Measurements from ENCODE around the gene RBBP5.

RBBP5 gene

DNA sequence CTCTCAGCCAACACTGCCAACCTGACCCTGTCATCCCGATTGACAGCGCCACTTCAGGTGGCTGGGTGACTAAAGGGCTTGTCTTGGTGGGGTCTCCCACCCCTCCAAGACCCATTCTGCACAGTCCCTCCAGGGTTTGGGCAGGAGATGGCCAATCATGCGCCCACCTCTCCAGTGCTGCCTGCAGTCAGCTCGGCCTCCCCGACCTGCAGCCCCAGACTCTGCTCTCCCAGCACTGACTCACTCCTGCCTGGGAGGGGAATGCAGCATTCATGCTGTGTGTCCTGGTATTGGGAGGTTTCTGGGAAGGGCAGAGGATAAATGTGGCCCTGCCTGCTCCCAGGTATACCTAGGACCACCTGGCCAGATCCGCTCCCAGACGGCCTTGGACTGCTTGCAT is 47.3 kb downstream of the RBBP5 start:
- DNase-seq (ENCODE audit: low read depth), result no peak

DNA sequence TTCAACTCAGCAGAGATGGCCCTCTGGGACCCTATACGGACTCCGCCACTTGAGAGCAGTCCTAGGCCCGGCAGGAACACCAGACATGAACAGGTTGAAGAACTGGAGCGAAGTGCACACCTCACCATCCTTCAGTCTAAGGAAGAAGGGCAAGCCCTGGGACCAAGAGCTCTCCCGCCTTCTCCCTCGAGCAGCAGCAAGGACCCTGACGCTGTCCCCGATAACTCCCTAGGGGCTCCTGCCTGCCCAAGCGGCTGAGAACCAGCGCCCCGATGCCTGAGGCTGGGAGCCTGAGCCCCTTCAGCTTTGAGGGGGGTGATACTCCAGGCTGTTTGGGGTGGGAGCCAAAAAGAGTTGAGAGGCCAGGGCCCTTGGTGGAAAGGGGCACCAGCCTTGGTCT is 47.7 kb downstream of the RBBP5 start:
- DNase-seq (ENCODE audit: low read depth), result no peak

DNA sequence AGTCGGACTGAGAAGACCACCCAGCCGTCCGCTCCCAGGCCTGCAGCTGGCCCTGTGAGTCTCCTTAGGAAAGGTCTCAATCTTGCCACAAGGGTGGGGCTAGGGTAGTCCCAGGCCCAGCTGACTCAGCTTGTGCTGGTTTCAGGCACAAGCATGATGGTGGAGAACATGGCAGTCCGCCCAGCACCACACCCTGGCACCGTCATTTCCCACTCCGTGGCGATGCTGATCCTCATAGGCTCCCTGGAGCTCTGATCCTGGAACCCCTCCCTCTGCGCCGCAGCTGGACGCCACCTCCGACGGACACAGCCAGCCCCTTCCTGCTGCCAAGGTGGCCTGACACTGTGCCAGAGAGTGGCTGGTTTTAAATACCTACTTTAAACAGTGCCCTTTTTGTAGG is 48.3 kb downstream of the RBBP5 start:
- no peak for DNase-seq (ENCODE audit: low read depth)

DNA sequence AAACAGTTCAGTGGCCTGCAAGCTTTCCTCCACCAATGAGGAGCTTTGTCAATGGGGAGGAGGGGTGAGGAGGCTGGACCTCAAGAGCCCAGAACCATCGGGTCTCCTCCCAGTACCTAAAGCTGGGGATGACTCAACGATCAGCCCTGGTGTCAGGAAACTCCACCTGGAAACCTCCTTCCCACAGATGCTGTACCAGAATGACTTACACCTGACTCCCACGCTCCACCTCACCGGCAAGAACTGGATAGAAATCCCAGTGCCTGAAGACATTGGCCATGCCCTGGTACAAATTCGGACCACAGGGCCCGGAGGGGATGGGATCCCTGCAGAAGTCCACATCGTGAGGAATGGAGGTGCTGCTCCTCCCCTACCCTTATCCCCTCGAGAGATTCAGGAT is 48.9 kb downstream of the RBBP5 start:
- DNase-seq (ENCODE audit: low read depth), result no peak

DNA sequence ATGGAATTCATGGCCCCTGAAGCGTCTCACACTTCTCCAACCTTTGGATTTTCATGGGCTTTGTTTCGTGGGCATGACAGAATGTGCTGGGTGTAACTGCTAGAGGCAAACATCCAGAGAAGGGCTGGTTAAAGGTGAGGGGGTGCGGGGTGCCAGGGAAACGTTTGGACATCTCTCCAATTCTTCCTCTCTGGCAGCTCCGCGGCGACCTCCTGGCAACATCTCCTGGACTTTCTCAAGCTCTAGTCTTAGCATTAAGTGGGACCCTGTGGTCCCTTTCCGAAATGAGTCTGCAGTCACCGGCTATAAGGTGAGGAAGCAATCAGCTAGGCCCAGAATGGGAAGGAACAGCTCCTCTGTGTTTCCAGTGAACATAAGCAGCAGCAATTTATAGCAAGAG is 49.5 kb downstream of the RBBP5 start:
- no peak for DNase-seq (ENCODE audit: low read depth)

DNA sequence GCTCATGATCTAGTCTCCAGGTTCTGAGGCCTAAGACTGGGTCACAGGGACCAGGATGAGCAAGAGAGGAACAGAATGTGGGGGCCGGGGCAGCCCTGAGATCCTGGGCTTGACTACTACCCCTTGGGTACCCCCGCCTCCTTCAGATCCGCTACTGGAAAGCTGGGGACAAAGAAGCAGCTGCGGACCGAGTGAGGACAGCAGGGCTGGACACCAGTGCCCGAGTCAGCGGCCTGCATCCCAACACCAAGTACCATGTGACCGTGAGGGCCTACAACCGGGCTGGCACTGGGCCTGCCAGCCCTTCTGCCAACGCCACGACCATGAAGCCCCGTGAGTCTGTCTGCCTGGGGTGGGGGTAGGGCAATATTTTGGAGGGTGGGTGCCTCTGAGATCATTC is 50.0 kb downstream of the RBBP5 start:
- no peak for DNase-seq (ENCODE audit: low read depth)

DNA sequence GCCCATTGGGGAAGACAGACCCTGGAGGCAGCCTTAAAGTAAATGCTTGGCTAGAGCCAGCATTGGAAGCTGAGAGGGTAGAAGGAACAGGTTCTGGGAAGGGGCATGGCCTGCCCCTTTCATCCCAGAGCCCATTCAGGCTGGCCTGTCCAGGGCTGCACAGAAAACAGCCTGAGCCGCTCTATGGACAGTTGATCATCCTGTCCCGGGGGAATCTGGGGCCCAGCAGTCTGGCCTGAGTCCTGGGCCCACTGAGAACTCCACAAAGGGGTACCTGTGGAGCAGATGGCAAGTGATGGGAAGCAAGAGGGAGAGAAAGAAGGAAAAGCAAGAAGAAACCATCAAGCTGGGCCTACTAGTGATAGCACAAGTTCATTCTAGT is 50.8 kb downstream of the RBBP5 start:
- DNase-seq (ENCODE audit: low read depth), result no peak

DNA sequence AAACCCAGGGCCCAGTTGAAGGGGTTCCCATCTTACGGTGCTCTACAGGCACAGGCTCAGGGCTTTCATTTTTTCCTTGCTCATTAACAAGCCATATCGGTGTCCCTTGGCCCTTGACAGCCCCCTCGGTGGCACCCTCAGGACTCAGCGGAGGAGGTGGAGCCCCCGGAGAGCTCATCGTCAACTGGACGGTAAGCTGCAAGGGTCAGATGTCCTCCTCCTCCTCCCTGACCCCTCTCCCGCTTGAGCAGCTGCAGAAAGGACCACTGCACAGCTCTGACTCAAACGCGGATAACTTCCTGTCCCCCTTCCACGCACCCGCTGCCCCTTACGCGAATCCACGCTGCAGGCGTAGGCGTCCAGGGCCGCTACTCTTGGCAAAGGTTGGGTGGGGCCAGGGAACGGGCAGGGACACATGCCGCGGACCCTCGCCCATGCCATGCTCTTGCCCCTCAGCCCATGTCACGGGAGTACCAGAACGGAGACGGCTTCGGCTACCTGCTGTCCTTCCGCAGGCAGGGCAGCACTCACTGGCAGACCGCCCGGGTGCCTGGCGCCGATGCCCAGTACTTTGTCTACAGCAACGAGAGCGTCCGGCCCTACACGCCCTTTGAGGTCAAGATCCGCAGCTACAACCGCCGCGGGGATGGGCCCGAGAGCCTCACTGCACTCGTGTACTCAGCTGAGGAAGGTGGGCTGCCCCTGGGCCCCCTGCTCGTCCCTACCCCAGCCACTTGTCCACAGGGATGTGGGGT is 52.2 kb downstream of the RBBP5 start:
- no peak for DNase-seq (ENCODE audit: low read depth)

DNA sequence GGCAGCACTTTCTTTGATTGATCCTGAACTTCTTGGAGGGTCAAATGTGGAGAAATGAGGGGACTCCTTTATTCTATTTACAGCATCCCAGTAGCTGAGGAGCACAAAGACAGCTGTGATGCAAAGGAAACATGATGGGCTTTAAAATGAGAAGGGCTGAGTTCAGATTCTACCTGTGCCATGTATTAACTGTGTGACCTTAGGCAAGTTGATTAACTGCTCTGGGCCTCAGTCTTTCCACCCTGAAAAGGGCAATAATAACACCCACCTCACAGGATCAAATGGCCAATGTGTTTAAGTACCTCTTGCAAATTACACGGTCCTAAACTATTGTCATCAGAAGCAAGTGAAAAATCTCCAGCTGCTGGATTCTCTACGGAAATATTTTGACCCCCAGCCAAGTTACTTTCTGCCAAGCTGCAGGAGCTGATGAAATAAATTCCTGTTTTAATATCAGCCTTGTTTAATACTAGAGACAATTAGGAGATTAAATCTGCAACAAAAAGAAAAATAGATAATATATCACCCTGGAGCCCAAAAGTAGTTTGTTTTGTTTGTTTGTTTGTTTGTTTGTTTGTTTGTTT is 53.2 kb downstream of the RBBP5 start:
- DNase-seq (ENCODE audit: low read depth), result no peak

DNA sequence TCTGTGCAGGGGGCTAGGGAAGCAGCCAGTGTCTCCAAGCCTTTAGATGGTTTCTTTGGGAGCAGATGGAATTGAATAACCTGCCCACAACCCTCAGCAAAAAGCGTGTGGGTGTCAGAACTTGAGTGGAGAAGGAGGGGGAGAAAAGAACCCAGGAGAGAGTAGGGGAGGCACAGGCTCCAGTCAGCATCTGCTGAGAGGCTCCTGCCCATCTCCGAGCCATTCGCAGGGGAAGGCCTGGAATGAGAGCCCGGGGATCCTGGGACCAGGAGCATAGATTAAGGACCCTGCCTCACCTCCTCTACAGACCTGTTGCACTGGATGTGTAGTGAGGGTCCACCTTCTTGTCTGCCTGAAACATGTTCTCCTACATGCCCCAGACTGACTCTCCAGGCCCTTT is 53.8 kb downstream of the RBBP5 start:
- no peak for DNase-seq (ENCODE audit: low read depth)

DNA sequence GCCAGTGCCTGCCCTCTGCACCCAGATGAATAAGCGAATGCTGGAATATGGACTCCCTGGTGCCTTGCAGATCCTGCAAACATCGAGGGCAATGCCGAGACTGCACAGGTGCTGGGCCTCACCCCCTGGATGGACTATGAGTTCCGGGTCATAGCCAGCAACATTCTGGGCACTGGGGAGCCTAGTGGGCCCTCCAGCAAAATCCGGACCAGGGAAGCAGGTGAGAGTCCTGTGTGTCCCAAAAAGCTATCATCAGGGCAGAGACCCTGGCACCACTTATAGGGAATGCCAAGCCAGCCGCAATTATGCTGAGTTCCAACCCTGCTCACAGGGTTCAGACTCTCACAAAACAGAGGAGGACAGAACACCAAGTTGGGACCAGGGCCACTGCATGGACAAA is 54.7 kb downstream of the RBBP5 start:
- no peak for DNase-seq (ENCODE audit: low read depth)

DNA sequence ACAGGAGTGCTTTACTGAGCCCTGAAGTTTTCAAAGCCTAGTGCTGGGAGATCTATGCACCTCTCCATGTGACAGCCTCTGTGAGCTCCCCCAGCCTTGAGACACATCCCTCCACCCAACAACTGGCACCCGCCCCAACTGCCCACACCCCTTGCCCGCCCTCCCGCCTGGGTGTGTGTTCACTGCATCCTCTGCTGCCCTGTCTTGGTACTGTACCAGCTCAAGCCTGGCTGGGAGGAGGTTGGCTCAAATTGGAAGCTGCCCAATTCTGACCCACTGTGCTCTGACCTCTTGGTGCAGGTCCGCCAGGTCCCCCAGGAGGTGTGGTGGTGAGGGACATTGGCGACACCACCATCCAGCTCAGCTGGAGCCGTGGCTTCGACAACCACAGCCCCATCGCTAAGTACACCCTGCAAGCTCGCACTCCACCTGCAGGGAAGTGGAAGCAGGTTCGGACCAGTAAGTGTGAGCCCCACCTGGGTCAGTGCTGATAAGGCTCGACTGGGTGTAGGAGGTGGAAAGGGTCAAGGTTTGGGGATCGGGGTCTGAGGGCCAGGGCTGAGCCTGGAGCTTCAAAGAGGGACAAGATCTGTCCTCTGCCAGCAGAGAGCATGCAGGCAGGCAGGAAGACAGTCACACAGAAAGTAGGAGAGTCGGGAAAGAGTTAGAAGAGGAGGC is 55.5 kb downstream of the RBBP5 start:
- DNase-seq (ENCODE audit: low read depth), result no peak

DNA sequence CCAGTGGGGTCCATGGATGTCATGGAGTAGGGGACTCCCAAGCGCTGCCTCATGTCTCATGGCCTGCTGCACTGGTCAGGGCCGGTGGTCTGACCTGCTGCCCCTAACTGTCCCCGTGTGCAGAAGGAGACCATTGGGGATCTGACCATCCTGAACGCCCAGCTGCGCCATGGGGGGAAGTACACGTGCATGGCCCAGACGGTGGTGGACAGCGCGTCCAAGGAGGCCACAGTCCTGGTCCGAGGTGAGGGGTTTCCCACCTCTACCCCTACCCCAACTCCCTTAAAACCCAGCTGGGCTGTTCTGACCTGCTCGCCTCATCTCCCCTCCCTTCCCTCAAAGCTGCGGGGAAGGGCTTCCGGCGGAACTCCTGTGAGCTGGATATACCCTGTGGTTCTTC is 56.1 kb downstream of the RBBP5 start:
- no peak for DNase-seq (ENCODE audit: low read depth)

DNA sequence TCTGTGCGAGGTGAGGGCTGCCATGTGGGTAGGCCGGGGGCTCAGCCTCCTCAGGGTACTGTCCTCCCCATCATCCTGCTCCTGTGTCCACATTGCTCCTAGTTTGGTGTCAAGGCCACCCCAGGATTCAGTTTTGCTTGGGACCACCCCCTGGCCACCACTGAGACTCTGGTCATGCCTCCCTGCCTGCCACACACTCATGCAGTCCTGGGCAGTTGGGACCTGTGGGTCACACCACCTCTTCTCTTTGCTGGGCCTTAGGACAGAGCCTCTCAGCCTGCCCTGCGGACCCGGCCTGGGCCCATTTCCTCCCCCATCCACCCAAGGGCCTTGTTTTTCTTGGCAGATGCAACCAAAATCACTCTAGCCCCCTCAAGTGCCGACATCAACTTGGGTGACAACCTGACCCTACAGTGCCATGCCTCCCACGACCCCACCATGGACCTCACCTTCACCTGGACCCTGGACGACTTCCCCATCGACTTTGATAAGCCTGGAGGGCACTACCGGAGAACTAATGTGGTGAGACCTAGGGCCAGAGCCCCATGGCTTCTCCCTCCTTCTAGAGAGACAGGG is 56.9 kb downstream of the RBBP5 start:
- DNase-seq (ENCODE audit: low read depth), result no peak

DNA sequence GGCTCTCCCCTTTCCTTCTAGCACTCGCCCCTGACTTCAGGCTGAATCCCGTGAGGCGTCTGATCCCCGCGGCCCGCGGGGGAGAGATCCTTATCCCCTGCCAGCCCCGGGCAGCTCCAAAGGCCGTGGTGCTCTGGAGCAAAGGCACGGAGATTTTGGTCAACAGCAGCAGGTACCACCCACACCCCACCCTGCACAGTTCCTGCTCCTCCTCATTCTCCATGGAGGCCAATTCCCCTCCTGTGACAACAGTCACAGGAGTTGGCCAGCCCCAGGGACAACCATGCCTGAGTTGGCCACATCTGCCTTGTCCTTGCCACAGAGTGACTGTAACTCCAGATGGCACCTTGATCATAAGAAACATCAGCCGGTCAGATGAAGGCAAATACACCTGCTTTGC is 57.5 kb downstream of the RBBP5 start:
- DNase-seq (ENCODE audit: low read depth), result no peak

DNA sequence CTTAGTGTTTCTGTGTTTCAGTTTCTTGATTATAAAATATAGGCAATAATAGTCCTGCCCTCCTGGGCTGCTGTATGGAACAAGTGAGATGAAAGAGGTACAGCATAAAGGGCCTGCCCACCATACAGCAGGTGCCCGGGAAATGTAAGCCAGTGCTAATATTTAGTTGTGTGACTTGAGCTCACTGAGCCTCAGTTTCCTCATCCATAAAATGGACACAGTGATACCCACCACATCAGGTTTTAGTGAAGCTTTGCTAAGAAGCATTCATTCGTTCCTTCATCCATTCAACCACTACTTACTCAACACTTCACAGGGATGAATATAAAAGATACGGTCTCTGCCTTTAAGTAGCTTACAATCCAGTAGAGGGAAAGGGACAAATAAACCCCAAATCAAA is 58.9 kb downstream of the RBBP5 start:
- DNase-seq (ENCODE audit: low read depth), result no peak

DNA sequence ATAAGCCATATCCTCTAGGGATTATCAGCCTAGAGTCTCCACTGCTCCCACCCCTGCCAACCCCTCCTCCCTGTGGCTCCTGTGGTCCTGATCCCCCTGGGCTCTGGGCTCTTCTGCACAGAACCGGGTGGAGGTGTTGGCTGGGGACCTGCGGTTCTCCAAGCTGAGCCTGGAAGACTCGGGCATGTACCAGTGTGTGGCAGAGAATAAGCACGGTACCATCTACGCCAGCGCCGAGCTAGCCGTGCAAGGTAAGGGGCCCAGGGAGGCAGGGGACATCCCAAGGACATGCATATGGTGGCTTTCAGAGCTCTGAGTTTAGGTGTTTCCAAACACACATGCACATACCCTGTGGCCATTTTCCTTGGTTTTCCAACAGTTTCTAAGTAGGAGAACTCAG is 59.5 kb downstream of the RBBP5 start:
- no peak for DNase-seq (ENCODE audit: low read depth)

DNA sequence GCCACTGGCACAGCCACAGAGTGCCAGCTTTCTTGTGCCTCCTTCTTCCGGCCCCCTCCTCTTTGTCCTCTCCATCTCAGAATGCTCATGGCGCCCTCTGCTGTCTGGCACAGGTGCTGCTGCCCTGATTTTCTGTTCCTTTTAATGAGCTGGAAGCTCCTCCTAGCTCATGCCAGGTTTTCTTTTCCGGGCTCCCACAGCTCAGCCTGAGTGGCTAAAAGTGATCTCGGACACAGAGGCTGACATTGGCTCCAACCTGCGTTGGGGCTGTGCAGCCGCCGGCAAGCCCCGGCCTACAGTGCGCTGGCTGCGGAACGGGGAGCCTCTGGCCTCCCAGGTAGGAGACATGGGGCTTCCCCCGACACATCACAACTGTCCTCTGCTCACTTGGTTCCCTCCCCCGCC is 60.1 kb downstream of the RBBP5 start:
- peak; percentile 41 for DNase-seq (ENCODE audit: low read depth)

DNA sequence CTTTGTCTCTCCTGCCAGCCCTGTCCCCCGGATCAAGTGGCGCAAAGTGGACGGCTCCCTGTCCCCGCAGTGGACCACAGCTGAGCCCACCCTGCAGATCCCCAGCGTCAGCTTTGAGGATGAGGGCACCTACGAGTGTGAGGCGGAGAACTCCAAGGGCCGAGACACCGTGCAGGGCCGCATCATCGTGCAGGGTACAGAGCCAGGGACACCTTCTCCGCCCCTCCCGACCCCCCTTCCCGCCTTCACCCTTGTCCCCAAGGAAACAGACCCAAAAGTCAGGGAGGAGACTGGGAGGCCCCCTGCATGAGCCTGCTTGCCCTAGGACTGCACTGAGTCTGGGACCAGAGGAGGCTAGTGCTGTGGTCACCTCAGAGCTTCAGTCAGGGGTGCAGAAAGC is 60.6 kb downstream of the RBBP5 start:
- no peak for DNase-seq (ENCODE audit: low read depth)

DNA sequence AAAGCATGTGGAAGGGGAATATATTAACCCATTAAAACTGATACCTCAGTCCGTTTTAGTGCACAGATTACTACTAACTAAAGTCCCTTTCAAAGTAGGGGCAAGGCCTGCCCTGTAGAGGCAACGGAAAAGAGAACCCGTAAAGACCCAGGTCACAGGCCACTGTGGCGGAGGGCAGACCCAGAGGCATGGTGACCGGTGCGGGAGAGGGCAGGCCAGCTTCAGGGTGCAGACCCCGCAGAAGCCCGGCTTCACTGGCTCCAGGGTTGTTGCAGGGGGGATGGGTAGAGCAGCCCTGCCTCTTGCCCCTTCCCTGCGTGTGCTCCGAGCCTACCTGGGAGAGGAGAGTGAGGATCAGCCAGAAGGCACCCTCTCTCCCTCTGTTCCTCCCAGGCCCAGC is 61.0 kb downstream of the RBBP5 start:
- DNase-seq (ENCODE audit: low read depth), result no peak

DNA sequence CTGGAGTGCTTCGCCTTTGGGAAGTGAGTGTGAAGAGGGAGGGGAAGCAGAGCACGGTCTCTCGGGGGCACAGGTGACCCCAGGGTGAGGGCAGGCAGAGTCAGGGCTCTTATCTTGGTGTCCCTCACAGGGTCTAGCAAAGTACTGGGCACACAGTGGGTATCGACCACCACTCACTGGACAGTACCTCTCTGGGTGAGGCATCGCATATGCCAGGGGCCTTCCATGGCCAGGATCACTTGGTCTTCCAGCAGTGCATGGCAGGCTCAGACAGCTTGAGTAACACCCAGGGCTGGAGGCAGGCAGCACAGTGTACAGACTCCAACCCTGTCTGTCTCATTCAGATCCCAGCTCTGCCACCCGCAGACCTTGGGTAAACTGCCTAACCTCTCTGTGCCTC is 62.1 kb downstream of the RBBP5 start:
- no peak for DNase-seq (ENCODE audit: low read depth)

DNA sequence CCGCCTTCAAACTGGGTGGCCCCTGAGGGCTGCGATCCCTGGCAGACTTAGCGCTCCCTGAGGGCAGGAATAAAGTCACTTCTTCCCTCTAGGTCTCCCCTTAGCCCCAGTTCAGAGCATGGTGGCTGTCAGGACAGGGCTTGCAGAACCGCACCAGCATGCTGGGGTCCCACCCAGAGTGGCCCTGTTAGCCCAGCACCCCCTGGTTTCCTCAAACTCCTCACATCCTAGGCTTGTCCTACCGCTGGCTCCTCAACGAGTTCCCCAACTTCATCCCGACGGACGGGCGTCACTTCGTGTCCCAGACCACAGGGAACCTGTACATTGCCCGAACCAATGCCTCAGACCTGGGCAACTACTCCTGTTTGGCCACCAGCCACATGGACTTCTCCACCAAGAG is 62.9 kb downstream of the RBBP5 start:
- no peak for DNase-seq (ENCODE audit: low read depth)

DNA sequence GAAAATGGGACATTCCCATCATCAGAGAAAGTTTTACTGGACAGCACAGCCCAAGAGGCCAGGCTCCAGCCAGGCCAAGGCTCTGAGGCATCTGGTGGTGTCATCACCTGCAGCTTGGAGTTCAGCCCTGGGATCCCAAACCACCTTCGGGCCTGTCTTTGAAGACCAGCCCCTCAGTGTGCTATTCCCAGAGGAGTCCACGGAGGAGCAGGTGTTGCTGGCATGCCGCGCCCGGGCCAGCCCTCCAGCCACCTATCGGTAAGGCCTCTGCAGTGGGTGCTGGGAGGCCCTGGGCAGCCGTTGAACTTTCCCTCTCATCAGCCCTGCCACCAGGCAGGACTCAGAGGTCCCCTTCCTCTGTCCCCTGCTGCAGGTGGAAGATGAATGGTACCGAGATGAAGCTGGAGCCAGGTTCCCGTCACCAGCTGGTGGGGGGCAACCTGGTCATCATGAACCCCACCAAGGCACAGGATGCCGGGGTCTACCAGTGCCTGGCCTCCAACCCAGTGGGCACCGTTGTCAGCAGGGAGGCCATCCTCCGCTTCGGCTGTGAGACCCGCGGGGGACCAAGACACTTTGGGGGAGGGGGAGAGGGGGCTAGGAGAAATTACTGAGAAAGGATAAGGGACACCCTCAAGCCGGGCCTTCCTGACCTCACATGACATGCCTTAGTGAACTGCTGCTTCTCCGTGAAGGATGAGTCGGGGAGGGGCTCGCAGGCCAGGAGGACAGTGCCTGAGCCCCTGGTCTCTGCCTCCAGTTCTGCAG is 63.8 kb downstream of the RBBP5 start:
- no peak for DNase-seq (ENCODE audit: low read depth)
